AG20443 (cell line): ENCODE measurements around the gene TCN1.
"Not testable (repeated sequence)": the region's sequence is repeated elsewhere in the genome, so short reads cannot be mapped to it uniquely, and the experiment has no call there.

Source experiments
- DNase-seq: peaks from one replicate; pipeline ENCODE4 v3.0.0; 2012; ENCODE audit warnings: low spot score, mixed read lengths

The TCN1 gene

DNA sequence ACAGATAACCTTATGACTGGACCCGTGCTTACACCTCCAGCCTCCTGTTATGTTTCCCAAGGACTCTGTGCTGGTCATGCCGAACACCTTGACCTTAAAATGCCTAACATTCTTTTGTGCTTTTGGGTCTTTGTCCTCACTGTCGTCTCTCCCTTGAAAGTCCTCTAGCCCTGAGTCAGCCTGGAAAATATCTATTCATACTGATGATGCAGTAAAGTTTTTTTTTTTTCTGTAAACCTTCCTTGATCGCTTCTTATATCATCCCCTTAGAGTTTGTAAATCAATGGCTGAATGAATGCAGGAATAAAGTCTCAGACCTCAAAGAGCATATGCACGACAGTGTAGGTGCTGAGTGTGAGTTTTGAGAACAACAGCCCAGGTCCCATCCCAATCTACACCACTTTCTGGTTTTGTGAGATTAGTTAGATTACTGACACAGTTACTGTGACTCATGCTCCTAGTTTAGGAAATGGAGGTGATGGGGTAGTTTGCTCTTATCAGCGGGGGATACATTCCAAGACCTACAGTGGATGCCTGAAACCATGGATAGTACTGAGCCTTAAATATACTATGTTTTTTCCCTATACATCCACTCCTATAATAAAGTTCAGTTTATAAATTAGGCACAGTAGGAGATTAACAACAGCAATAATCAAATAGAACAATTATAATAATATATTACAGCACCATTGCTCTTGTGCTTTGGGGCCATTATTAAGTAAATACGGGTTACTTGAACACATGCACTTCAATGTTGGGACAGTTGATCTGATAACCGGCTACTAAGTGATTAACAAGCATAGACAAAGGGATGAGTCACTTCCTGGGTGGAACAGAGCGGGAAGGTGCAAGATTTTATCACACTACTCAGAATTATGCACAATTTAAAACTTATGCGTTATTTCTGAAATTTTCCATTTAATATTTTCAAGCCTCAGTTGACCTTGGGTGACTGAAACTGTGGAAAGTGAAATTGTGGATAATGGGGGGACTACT, 8.6 kb downstream of the TCN1 start:
- DNase-seq = no peak

DNA sequence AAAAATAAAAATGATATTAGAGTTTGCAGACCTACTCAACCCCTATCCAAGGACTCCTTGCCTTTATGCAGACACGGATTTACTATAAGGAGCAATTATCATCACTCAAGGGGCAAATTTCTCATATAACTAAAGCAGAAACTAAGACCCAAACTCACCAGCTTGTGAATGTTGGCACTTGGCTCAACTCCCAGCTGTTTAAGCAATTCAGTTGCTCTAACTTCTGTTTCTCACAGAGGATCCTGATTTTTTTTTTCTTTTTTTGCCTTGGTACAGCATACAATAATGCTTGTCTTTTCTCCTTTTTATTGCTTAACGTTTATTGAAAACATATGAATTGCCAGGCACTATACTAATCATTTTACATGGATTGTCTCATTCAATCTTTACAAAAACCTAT, 11.4 kb downstream of the TCN1 start:
- no peak for DNase-seq

DNA sequence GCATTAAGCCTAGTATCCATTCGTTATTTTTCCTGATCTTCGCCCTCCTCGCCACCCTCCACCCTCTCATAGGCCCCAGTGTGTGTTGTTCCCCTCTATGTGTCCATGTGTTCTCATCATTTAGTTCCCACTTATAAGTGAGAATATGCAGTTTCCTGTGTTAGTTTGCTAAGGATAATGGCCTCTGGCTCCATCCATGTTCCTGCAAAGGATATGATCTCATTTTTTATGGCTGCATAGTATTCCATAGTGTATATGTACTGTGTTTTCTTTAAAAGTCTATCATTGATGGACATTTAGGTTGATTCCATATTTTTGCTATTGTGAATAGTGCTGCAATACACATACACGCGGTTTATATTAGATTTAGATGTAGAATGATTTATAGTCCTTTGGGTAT, 14.9 kb downstream of the TCN1 start:
- not testable (repeated sequence) for DNase-seq

DNA sequence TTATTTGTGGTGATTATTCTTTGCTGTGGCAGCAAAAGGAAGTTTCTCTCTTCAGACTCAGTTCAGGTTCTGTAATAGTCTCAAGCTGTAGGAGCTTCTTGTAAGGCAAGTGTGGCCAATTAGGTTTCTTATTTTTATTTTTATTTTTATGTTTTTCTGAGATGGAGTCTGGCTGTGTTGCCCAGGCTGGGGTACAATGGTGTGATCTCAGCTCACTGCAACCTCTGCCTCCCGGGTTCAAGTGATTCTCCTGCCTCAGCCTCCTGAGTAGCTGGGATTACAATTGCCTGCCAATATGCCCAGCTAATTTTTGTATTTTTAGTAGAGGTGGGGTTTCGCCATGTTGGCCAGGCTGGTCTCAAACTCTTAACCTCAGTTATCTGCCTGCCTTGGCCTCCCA, 16.7 kb downstream of the TCN1 start:
- DNase-seq = not testable (repeated sequence)

DNA sequence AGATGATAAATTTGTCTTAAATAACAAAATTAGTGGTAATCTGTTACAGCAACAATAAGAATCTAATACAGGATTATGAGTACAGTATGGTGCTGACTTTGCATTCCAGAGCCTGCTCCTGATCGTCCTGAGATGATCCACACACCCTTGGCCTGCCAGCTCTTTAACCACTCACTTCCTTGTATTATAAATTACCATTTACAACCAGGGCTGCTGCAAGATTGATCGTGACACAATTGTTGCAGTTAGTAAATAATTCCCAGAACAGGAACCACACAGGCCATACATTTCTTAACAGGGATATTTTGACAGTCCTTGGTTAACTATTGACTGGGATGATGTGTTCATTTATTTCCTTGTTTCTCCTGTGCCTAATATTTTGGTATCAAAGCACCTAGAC, 17.2 kb downstream of the TCN1 start:
- no peak for DNase-seq

DNA sequence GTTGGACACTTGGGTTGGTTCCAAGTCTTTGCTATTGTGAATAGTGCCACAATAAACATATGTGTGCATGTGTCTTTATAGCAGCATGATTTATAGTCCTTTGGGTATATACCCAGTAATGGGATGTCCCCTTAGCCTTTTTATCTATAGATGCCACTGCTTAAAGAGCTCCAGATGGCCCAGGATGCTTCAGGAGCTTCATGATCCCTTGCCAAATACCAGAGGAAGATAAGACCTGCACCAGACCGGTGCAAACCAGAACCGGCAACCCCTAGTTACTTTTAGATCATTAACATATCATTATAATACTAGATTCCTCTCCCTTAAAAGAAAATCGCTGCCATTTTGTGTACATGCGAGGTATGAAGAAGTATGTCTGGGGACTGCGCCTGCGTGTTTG, 17.8 kb downstream of the TCN1 start:
- DNase-seq = not testable (repeated sequence)

DNA sequence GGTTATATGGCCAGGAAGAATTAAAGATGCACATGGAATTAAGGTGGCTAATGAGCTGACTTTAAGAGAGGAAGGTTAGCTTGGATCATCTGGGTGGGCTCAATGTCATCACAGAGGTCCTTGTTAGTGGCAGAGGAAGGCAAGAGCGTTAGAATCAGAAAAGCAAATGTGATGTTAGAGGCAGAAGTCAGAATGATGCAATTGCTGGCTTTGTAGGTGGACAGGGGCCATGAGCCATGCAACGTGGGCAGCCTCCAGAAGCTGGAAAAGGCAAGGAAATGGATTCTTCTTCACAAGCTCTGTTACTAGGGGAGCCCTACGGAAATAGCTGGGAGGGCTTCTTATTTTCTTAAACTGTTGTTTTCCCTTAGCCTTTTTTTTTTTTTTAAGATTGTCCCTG, 18.7 kb downstream of the TCN1 start:
- DNase-seq = no peak

DNA sequence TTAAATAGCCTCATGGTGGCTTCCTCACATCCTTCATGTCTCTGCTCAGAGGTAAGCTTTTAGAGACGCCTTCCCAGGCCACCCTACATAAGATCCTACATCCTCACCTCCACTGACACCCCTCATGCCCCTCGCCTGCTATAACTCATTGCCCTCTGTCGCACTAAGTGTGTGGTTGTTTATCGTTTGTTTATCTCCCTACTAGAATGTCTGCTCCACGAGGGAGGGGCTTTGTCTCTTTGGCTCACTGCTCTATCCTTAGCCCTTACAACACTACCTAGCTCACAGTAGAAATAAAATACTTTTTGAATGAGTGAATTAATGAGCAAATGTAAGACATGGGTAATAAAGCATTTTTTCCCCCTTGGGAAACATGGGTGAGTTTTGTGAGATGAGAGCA, 19.7 kb downstream of the TCN1 start:
- DNase-seq = no peak

DNA sequence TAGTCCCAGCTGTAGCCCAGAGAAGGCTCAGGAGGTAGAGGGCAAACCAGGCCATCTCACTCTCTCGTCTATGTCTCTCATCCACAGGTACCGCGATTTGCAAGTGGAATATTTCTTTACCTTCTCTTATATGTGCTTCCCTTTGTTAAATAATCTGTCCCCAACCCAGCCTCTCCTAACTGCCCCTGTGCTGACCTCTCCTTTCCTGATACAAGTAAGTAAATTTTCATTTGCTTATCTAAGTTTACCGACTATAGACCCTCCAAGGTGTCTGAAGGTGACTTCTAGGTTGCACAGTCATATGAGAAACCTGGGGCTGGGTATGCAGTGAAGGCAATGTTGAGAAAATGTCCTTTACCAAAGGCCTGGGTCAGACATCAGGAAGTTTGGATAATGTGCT, 20.9 kb downstream of the TCN1 start, which contains the start of gene CBLIF:
Gene CBLIF, minus strand, starts transcription at position 101 of the 400 bp plus-strand sequence. Its CDS starts 46 bp downstream, at position 55.
- DNase-seq = no peak

DNA sequence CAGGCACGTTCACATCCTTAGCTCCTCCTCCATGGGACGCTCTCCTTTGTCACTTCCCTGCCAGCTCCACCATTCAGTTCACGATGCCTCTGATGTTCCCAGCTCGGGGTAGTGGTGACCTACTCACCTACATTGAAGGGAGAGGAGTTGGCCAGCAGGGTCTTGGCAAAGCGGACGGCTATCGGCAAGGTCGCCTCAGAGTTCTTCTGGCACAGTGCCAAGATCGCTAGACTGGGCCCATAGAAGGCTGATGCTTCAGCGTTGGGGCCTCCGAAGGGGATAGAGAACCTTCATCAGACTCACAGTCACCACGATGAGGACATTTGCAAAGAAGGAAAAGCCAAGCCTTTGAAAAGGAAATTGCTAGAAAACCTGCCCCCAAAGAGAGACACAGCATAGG, 24.0 kb downstream of the TCN1 start:
- no peak for DNase-seq

DNA sequence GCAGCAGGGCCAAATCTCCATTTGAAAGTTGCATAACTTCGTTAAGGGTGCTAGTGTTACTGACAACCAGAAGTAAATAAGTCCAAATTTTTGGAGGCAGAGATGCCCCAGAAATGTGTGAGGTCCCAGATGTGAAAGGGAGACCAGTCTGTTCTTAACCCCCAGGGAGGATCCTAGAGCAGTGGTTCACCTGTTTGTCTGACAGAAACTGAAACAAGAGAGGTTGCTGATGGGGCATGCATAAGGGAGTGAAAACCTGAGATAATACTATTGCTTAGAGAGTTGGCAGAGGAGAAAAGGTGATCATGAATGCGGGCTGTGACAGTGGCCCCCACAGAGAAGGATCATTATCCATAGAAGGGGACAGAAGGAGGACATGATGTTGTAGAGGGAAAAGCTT, 24.8 kb downstream of the TCN1 start:
- no peak for DNase-seq

DNA sequence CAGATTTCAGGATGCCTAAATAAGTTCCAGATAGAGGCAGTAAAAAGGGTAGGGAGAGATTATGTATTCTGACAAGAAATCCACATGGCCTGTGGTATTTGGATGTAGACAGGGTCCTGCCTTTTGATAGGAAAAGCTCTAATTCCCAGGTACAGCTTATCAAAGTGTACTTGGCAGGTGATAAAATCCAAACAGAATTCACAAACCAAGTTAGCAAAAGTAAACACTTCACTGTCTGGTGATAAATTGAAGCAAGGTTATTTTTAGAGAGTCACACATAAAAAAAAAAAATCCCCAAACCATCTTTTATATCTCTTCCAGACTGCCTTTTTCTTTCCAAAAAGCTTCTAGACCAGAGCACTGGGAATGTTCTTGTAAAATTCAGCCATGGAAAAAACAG, 26.7 kb downstream of the TCN1 start:
- no peak for DNase-seq

DNA sequence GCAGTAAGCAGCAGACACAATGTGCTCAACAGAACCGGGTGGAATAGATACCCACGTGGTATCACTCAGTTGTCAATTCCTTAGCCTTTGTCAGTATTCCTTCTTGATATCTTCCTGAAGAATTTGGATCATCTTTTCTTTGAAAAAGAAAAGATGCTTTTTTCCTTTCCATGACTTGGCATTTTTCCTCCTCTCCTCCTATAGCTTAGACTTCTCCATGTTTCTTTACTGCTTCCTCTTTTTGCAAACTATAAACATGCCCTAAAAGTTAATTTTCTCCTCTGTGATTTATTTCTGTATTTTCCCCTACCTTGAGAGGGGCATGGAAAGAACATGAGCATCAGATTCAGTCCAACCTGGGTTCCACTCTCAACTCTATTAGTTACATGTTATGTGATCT, 32.7 kb downstream of the TCN1 start:
- DNase-seq = no peak

DNA sequence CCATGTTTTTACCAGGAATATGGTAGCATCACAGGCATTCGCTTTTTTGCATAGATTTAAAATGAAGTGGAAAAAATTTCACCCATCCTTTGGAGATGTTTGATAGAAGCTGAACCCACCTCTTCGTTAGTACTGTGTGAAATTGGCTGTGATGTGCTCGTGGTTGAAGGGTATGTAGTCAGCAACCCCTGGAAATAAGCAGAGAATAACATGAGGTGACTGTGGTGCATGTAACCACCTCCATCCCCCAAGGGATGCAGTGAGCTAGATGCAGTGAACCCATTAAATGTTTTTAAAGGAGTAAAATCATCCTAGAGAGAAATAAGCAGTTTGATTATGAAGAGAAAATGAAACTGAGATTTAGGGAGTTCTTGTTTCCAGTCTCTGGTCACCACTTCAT, 36.9 kb downstream of the TCN1 start:
- DNase-seq = no peak

DNA sequence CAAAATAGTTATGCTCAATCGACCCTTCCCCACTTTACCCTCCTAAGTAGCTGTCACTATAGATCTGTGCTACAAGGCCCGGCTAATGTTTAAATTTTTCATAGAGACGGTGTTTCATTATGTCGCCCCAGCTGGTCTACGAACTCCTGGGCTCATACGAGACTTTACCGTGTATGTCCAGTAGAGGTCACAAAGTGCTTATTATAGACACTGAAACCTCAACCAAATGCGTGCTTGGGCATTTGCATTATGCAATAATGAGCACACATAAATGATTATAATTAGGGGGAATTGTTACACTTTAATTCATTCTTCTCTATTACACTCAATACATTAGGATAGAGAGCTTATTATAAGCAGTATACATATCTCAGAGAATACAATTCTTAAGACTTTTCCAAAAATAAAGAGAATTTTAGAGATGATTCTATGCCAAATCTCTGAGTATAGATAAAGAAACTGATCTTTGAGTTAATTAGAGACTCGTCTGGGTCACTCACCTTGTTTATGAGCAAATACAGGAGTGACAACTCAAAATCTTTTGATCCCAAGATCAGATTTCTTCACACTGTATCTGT, 43.2 kb downstream of the TCN1 start:
- peak; percentile 68 for DNase-seq

DNA sequence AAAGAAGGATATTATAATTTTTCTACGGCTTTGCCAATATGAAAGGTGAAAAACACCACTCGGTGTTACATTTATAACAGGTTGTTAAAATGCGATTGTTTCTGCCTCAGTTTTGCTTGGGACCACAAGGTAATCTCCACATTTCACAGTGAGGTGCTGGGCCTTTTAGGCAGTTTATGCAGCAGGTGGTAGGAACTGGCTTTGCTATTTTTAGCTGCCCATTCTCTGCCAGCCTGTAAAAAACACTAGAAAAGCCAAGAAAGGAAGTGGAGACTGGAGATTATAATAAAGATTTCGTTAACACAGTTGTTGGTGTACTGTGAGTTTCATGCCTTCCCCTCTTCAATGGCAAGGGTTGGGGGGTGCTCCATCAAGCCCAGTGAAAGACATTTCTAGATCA, 47.7 kb downstream of the TCN1 start:
- no peak for DNase-seq

DNA sequence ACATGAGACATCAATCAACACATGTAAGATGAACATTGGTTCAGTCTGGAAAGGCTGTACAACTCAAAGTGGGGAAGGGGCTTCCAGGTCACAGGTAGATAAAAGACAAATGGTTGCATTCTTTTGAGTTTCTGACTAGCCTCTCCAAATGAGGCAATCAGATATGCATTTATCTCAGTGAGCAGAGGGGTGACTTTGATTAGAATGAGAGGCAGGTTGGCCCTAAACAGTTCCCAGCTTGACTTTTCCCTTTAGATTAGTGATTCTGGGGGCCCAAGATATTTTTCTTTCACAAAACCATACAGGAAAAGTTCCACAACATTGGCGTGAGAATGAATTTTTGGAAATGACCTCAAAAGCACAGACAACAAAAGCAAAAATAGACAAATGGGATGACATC, 49.9 kb downstream of the TCN1 start:
- DNase-seq = not testable (repeated sequence)

DNA sequence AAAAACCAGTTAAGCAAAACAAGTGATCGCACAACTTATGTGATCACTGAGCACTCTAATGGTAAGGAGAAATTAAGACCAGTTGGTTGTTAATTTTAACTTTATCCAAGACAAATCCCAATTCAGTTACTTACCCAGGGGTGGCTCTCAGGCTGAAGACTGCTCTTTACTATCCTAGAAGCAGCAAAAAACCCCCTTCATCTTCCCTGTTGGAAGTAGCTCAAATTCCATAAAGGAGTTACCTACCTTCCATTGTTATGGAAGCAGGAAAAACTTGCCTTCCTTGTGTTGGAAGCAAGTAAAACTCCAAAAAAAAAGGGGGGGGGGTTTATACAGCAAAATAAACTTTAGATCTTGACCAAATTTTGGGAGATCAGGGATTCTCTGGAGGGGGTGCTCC, 50.5 kb downstream of the TCN1 start:
- no peak for DNase-seq

DNA sequence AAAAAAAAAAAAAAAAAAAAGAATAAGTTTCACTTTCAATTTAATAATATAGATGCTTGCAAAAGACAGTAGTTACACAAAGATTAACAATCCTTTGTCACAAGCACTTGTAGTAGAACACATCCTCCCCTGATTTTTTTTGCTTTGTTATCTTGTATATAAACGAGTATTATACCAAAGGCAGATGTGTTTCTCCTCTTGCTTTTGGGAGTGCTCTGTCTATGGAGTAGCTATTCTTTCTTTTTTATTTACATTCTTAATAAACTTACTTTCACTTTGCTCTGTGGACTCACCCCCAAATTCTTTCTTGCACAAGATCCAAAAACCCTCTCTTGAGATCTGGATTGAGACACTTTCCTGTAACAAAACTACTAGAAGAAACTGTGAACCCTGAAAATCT, 52.3 kb downstream of the TCN1 start:
- DNase-seq = no peak

DNA sequence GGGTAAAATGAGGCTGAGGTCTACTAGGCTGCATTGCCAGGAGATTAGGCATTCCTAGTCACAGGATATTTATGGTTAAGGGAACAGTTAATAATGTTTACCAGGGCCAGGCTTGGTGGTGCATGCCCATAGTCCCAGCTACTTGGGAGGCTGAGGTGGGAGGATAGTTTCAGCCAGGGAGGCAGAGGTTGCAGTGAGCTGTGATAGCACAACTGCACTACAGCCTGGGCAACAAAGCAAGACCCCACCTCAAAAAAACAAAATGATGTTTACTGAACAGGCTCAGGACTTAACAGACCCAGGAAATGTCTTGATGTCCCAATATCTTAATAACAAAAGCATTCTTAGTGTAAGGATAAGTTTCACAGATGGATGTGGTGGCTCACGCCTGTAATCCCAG, 52.9 kb downstream of the TCN1 start:
- no peak for DNase-seq

DNA sequence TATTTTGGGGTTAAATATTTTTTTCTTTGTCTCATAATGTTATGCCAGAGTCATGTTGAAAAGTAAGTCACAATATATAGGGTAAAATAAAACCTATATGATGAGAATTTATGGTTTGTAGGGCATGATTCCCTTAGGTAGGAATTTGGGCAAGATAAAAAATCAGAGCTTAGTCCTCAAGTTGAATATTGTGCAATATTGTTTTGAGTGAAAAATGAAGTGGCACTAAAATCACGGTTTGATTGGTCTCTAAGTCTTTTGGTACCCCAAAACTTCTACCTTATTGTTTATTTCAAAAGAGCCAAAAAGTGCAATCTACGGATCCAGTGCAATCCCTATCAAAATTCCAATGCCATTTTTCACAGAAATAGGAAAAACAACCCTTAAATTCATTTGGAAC, 54.1 kb downstream of the TCN1 start:
- DNase-seq = no peak

DNA sequence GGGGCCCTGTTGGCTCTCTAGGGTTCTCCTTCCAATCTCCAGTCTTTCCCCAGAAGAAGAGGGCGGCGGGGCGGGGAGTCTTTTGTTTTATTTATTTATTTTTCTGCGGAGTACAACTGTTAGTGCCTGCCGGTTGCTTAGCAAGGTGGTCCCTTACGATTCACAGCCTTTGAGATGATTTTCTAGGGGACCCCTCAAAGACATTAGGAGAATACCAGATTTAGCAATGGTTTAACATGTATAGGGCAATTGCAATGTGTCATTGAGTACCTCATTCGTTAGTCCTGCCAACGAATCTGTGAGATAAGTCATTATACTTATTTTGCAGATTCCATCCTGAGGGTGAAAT, 55.4 kb downstream of the TCN1 start:
- DNase-seq = no peak

DNA sequence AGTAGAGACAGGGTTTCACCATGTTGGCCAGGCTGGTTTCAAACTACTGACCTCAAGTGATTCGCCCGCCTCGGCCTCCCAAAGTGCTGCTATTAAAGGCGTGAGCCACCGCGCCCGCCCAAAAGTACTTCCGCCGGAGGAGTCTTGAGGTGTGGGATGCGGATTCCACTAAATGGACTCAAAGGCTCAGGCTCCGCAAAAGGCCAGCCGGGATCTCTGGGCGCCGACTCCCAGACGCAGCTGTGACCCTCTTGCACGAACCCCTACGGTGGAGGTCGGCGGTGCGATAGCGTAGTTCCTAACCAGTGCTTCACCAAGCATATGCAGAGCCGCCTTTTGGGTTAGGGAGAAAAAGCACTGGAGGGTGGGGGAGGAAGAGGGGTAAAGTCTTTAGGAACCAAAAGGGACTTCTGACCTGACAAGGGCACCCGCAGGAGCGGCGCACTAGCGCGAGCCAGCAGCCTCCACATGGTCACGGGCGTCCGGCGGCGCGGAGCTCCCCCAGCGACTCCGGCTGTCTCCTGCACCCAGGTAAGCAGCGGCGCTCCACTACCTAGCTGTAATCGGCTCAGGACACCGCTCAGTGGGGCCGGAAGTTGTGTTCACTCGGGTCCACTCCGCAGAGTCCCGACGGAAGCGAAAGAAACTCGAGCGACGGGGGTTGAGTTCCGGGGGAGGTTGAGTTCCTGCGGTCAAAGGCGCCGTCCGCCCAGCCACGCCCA, 55.9 kb downstream of the TCN1 start, which contains the start of gene MRPL16:
Gene MRPL16, minus strand, starts transcription at position 590 of the 722 bp plus-strand sequence. Its CDS starts 120 bp downstream, at position 470.
- peak; percentile 95 for DNase-seq
